T-helper 1 cell treated with Interleukin-12 subunit alpha and Interleukin-12 subunit beta and Interleukin-4 antibody, amounts not matched to agents 30 μg/mL and 1 μg/mL, for 36 hours (primary cell): ENCODE measurements around the gene CADM1.

ENCODE experiments used
- H3K27ac Mint-ChIP-seq: one replicate; pipeline ENCODE4 v1.8.0; 2021; ENCODE audit warnings: mild to moderate bottlenecking, mixed read lengths
- H3K27me3 Mint-ChIP-seq: one replicate; pipeline ENCODE4 v1.8.0; 2021; ENCODE audit warnings: low read depth, mixed read lengths
- H3K36me3 Mint-ChIP-seq: one replicate; pipeline ENCODE4 v1.8.0; 2021; ENCODE audit warnings: low read depth, mixed read lengths
- H3K4me1 Mint-ChIP-seq: one replicate; pipeline ENCODE4 v1.8.0; 2021; ENCODE audit warnings: low read depth, mixed read lengths
- H3K4me3 Mint-ChIP-seq: one replicate; pipeline ENCODE4 v1.8.0; 2021; ENCODE audit warnings: mild to moderate bottlenecking, moderate library complexity, mixed read lengths
- H3K9me3 Mint-ChIP-seq: one replicate; pipeline ENCODE4 v1.8.0; 2021; ENCODE audit warnings: mixed read lengths

Gene CADM1

DNA sequence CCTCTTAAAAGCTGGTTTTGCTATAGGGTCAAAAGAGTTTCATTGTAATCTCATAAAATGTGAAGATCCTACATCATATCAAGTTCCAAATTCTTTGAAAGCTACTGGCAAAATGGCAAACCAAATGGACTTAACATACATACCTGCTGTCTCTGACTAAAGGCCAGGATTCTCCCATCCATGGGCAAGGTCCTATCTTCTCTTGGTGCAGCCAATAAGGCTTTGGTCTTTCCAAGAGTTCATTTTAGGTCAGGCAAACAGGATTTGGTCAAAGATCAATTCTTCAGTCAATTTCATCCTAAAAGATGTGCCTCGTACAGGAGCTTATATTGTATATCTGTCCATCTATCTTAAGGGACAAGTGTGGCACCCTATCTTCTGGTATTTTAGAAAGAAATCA lies 49.7 kb downstream of the CADM1 start:
- Mint-ChIP-seq H3K9me3 (no peaks in the 10 kb centered on the region), H3K4me1 (no peaks in the 10 kb centered on the region), H3K27ac (no peak overlapping the region), H3K27me3 (no peaks in the 10 kb centered on the region), H3K4me3 (no peak overlapping the region), H3K36me3 (no peaks in the 10 kb centered on the region)

DNA sequence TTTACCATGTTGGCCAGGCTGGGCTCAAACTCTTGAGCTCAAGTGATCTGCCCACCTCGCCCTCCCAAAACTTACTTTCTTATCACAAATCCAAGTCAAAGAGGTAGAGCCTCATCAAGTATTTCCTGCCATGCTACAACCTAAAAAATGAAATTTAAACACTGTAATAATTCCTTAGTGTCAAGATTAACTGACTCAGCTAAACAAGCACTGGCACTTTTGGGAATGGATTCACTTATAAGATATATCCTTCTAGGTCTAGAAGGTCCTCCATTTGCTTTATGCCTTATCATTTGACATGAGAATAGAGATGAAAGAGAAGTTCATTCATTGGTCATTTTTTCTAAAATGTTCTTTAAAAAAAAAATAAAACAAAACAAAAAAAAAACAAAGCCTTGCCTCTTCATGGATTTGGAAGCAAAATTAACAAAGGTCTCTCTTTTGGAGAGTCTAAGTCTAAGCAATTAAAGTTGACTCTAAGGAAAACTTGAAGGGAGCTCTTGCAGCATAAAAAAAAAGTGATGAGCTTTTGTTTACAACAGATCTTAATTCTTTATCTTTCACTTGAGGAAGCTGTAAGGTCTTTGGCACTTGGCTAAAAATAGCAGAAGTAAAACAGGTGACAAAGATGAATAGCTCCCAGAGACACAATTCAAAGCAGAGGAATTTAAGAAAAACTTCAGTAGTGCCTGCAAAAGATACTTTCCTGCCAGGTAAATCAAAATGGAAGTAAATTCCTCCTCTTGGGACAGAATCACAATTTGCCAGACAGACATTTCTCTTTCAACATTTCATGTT lies 50.3 kb downstream of the CADM1 start:
- Mint-ChIP-seq H3K27me3 (no peaks in the 10 kb centered on the region), H3K4me3 (no peak overlapping the region), H3K27ac (no peak overlapping the region), H3K4me1 (no peaks in the 10 kb centered on the region), H3K9me3 (no peaks in the 10 kb centered on the region), H3K36me3 (no peaks in the 10 kb centered on the region)

DNA sequence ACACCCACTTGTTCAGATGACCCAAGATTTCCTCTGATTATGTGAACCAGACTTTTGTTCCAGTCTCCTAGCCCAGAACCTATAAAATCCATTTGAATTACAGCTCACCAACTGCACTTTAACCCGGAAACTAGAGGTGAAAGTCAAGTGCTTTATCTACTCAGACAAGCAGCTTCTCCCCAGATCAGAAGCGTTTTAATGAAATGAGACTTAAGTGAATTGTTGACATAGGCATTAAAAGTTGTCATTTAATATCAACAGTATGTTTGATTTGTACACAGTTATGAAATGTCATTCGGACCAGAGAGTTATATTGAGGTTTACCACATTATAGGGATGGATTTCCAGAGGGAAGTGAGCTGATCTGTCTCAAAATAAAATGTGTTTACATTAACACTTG lies 52.0 kb downstream of the CADM1 start:
- no peaks in the 10 kb centered on the region for H3K4me1 Mint-ChIP-seq
- H3K9me3 Mint-ChIP-seq = peaks cover 8% of the 10 kb centered on the region
- no peak overlapping the region for H3K27ac Mint-ChIP-seq
- H3K36me3 Mint-ChIP-seq = peaks cover 1% of the 10 kb centered on the region
- no peaks in the 10 kb centered on the region for H3K27me3 Mint-ChIP-seq
- no peak overlapping the region for H3K4me3 Mint-ChIP-seq

DNA sequence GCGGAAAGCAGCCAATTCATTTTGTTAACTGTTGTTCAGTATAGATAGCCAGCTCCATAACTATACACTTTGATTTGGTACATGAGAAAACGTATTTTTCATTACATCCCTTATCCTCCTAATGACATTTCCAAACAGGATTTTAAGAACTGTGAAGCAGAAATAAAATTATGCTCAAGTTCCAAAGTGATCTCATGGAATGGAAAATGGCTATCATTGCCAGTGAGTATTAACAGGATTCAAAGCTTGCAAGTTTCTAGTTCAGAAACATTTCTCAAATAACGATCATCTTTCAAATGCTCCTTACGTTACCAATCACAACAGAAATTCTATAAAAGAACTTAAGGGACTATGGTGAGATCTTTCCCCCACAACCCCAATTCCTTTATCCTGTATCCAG lies 53.7 kb downstream of the CADM1 start:
- H3K27ac Mint-ChIP-seq = no peak overlapping the region
- H3K4me3 Mint-ChIP-seq = no peak overlapping the region
- no peaks in the 10 kb centered on the region for H3K27me3 Mint-ChIP-seq
- peaks cover 14% of the 10 kb centered on the region for H3K9me3 Mint-ChIP-seq
- no peaks in the 10 kb centered on the region for H3K4me1 Mint-ChIP-seq
- peaks cover 1% of the 10 kb centered on the region for H3K36me3 Mint-ChIP-seq

DNA sequence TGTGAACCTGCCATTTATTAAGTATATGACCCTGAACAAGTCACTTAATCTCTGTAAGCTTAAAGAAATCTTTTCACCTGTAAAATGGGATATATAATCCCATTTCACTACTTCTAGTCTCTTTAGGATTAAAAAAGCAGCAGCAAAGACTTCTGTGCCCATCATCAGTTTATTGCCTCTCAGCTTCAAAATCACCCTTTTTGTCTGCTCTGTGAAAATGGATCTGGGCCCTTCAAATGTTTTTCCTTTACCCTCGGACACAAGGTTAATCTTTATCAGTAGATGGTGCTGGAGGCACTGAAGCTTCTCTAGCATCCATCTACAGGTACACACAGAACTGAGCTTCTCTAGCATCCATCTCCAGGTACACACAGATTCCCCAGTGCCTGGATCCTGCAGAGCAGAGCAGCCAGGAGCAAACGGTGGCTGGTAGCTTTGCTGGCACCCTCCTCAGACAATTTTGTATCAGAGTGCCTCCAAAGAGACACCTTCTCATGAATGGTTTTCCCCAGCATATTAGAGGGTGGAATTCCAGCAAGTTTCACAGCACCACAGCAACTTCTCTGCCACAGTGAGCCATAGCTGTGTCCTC lies 56.8 kb downstream of the CADM1 start:
- Mint-ChIP-seq H3K9me3 (peaks cover 20% of the 10 kb centered on the region), H3K36me3 (peaks cover 1% of the 10 kb centered on the region), H3K4me3 (no peak overlapping the region), H3K4me1 (no peaks in the 10 kb centered on the region), H3K27me3 (no peaks in the 10 kb centered on the region), H3K27ac (no peak overlapping the region)

DNA sequence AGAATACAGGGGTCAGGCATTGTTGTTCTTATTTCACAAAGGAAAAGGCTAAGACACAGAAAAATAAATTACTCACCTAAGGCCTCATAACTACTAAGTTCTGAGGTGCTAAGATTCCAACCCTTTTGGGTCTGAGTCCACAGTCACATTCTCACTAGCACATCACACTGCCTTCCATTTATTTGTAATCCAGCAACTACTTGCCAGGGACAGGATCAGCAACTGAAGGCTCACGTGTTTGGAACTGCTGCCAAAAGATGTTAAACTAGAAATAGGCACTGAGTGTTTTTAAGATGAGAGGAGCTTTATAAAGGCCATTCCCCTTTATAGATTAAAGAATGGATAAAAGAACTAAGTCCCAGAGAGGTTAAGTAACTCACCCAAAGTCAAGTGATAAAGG lies 58.0 kb downstream of the CADM1 start:
- no peaks in the 10 kb centered on the region for H3K27me3 Mint-ChIP-seq
- peaks cover 20% of the 10 kb centered on the region for H3K9me3 Mint-ChIP-seq
- H3K4me3 Mint-ChIP-seq = no peak overlapping the region
- H3K4me1 Mint-ChIP-seq = no peaks in the 10 kb centered on the region
- no peak overlapping the region for H3K27ac Mint-ChIP-seq
- H3K36me3 Mint-ChIP-seq = peaks cover 1% of the 10 kb centered on the region

DNA sequence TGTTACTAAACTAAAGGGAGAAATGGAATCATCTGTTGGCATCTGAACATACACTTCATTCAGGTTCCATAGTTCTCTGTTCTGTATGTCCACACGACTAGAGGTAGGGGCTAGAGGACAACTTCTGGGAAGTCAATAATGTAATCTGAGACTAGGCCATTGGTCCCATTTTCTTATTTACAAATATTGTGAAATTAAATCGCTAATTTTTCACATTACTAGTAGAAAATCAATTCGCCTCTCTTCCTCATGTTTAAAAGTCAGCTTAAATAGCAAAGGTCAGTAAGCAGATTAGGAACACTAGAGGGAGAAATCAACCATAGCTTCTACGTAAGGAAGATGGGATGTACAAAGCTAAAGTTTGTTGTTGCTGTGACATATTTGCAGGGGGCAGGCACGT lies 59.7 kb downstream of the CADM1 start:
- H3K36me3 Mint-ChIP-seq = peaks cover 1% of the 10 kb centered on the region
- no peak overlapping the region for H3K27ac Mint-ChIP-seq
- peaks cover 20% of the 10 kb centered on the region for H3K9me3 Mint-ChIP-seq
- no peak overlapping the region for H3K4me3 Mint-ChIP-seq
- no peaks in the 10 kb centered on the region for H3K4me1 Mint-ChIP-seq
- no peaks in the 10 kb centered on the region for H3K27me3 Mint-ChIP-seq

DNA sequence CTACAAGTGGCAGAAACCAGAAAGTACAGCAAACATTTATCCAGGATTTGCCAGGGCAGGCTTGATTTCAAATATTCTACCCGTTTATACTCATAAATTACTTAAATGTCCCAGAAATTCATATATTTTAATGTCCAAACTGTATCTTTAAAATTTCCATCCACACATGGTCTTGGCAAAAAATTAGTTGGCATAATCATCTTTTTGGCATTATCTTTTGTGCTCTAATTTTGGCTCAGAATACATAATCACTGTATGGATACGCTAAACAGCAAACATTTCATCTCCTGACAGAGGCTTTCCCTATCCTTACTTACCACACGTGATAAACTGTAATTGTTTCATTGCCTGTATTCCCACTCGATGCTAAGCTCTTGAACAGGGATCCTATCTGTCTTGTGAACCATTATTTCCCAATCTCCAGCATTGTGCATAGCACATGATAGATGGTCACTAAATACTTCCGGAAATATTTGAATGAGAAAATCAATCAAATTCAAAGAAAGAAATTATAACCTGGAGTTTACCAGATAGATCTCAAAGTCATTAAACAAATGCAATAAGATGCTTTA lies 64.2 kb downstream of the CADM1 start:
- no peak overlapping the region for H3K4me3 Mint-ChIP-seq
- H3K36me3 Mint-ChIP-seq = no peaks in the 10 kb centered on the region
- peaks cover 7% of the 10 kb centered on the region for H3K9me3 Mint-ChIP-seq
- H3K27ac Mint-ChIP-seq = no peak overlapping the region
- no peaks in the 10 kb centered on the region for H3K27me3 Mint-ChIP-seq
- no peaks in the 10 kb centered on the region for H3K4me1 Mint-ChIP-seq

DNA sequence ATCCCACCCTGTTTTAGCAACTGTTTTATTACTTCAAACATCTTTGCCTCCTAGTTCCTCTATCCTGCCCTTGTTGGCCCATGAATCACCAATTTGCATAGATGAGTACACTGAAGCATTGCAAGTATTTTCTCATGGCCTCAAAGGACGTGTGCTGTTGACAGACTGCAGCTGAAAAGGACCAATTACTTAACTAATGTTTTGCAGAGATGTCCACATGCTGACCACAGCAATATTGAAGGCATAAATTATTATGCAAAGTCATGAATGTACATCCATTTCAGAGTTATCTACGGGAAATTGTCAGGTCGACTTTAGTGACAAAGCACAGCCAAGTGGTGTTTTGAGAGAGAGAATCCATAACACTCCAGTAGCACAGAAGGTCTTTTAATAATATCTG lies 64.8 kb downstream of the CADM1 start:
- no peaks in the 10 kb centered on the region for H3K27me3 Mint-ChIP-seq
- no peaks in the 10 kb centered on the region for H3K4me1 Mint-ChIP-seq
- no peaks in the 10 kb centered on the region for H3K36me3 Mint-ChIP-seq
- peaks cover 1% of the 10 kb centered on the region for H3K9me3 Mint-ChIP-seq
- no peak overlapping the region for H3K27ac Mint-ChIP-seq
- H3K4me3 Mint-ChIP-seq = no peak overlapping the region

DNA sequence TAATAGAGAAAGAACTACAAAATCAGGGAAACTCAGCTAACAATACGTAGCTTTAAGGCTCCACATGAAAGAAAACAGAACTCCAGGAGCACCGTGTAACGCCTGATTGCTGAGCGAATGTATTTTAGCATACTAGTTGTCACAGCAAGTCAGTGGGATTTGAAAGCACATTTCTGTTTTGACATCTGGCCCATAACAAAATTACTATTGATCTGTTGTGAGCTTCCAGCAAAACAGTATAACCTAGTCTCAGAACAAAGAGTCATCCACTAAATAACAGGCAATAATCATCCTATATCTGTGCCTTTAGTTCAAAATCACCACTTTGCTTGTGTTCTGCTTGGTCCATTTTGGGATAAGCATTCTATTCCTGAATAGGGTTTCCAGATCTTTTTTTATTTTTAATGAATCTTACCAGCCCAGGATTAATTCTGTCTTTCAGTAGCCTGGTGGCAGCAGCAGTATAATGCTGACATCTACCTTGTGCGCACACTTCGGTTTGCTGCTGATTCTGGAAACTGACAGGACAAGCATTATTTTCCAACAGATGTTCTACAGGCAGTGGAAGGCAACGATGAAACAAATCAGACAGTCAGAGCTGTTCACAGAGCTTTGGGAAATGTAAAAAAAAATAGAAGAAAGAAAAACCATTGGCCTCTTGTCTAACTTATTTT lies 66.2 kb downstream of the CADM1 start:
- Mint-ChIP-seq H3K4me1 (no peaks in the 10 kb centered on the region), H3K9me3 (no peaks in the 10 kb centered on the region), H3K4me3 (no peak overlapping the region), H3K27me3 (no peaks in the 10 kb centered on the region), H3K36me3 (no peaks in the 10 kb centered on the region), H3K27ac (no peak overlapping the region)

DNA sequence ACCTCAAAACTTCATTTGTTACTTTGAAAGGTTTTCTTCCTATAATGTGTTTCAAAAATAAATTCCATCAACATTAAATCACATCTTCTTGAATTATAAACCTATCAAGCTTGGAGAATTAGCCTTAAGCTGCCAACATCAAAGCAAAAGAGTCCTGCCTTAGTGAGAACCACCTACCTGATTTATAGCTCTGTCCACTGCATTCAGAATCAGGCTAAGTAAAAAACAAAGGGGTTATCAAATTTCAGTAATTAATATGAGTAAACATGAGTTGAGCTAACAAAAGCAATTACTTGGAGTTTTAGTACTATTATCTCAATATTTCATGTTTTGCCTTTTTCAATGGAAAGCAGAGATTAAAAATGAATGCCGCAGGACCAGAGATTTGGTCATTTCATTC lies 73.9 kb downstream of the CADM1 start:
- Mint-ChIP-seq H3K27ac (no peak overlapping the region), H3K9me3 (no peaks in the 10 kb centered on the region), H3K4me1 (no peaks in the 10 kb centered on the region), H3K27me3 (no peaks in the 10 kb centered on the region), H3K36me3 (no peaks in the 10 kb centered on the region), H3K4me3 (no peak overlapping the region)

DNA sequence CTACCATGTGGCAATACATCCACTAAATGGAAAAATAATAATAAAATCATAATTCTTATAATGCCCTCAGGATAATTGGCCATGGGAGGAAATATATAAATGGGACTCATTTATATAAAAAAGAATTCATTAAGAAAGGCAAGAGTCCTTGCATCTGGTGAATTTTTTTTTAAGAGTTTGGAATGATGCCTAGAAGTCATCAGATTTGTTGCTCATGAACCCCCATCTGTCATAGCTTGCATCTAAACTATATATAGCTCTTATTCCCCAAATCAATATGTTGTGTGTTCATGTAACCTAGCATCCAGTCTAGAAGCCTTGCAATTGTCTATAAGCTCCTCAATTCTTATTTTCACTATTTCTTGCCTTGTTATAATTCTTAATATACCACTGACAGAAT lies 75.9 kb downstream of the CADM1 start:
- Mint-ChIP-seq H3K36me3 (no peaks in the 10 kb centered on the region), H3K9me3 (no peaks in the 10 kb centered on the region), H3K27ac (no peak overlapping the region), H3K27me3 (no peaks in the 10 kb centered on the region), H3K4me1 (no peaks in the 10 kb centered on the region), H3K4me3 (no peak overlapping the region)

DNA sequence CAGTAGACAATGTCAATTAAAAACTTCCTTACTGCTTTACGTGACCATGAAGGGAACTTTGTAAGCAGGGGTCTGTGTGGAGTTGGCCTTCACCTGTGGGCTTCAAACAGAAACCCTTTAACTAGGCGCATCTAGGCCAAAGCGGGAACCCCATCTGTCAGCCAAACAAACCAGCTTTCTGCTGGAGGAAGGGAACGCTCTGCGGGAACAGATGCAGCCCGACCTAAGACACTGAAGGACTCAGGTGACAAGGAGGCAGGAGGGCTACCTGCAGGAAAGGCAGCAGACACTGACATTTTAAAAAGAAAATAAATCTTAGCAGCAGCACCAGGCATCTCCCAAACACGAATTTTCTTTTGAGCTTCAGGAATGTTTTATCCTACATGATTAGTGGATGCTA lies 78.4 kb downstream of the CADM1 start:
- H3K9me3 Mint-ChIP-seq = no peaks in the 10 kb centered on the region
- no peak overlapping the region for H3K4me3 Mint-ChIP-seq
- no peak overlapping the region for H3K27ac Mint-ChIP-seq
- no peaks in the 10 kb centered on the region for H3K27me3 Mint-ChIP-seq
- no peaks in the 10 kb centered on the region for H3K36me3 Mint-ChIP-seq
- no peaks in the 10 kb centered on the region for H3K4me1 Mint-ChIP-seq

DNA sequence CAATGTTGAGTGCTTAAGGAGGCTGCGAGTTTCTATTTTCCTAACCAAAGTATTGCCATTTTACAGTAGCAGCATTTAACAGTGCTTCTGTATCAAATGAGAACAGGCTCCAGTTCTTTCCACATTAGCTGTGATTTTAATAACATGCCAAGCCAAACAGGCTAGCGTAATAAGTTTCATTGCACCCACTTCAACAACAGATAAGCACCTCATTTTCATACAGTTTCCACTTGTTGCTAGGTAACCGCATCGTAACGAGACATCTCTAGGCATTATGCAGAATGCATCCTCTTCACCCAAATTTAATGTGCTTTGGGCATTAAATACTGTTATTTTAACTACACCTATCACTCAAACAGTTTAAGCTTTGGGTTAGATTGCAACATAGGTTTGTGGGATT lies 79.0 kb downstream of the CADM1 start:
- H3K4me1 Mint-ChIP-seq = no peaks in the 10 kb centered on the region
- no peak overlapping the region for H3K27ac Mint-ChIP-seq
- H3K4me3 Mint-ChIP-seq = no peak overlapping the region
- H3K27me3 Mint-ChIP-seq = no peaks in the 10 kb centered on the region
- no peaks in the 10 kb centered on the region for H3K36me3 Mint-ChIP-seq
- no peaks in the 10 kb centered on the region for H3K9me3 Mint-ChIP-seq
